Measurements from ENCODE around the gene DOP1B. TPM values are rescaled to one million over a fixed set of nuclear protein-coding genes. Genes with fewer than 3 reads are reported as not detected.

Gene DOP1B, protein sequence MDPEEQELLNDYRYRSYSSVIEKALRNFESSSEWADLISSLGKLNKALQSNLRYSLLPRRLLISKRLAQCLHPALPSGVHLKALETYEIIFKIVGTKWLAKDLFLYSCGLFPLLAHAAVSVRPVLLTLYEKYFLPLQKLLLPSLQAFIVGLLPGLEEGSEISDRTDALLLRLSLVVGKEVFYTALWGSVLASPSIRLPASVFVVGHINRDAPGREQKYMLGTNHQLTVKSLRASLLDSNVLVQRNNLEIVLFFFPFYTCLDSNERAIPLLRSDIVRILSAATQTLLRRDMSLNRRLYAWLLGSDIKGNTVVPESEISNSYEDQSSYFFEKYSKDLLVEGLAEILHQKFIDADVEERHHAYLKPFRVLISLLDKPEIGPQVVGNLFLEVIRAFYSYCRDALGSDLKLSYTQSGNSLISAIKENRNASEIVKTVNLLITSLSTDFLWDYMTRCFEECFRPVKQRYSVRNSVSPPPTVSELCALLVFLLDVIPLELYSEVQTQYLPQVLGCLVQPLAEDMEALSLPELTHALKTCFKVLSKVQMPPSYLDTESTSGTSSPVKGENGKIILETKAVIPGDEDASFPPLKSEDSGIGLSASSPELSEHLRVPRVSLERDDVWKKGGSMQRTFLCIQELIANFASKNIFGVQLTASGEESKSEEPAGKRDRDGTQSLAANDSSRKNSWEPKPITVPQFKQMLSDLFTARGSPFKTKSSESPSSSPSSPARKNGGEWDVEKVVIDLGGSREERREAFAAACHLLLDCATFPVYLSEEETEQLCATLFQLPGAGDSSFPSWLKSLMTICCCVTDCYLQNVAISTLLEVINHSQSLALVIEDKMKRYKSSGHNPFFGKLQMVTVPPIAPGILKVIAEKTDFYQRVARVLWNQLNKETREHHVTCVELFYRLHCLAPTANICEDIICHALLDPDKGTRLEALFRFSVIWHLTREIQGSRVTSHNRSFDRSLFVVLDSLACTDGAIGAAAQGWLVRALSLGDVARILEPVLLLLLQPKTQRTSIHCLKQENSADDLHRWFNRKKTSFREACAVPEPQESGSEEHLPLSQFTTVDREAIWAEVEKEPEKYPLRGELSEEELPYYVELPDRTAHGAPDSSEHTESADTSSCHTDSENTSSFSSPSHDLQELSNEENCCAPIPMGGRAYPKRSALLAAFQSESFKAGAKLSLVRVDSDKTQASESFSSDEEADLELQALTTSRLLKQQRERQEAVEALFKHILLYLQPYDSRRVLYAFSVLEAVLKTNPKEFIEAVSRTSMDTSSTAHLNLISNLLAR (N-terminal part only)
- 12.4 and 12.6 TPM in 2 replicates for total RNA-seq

DNA sequence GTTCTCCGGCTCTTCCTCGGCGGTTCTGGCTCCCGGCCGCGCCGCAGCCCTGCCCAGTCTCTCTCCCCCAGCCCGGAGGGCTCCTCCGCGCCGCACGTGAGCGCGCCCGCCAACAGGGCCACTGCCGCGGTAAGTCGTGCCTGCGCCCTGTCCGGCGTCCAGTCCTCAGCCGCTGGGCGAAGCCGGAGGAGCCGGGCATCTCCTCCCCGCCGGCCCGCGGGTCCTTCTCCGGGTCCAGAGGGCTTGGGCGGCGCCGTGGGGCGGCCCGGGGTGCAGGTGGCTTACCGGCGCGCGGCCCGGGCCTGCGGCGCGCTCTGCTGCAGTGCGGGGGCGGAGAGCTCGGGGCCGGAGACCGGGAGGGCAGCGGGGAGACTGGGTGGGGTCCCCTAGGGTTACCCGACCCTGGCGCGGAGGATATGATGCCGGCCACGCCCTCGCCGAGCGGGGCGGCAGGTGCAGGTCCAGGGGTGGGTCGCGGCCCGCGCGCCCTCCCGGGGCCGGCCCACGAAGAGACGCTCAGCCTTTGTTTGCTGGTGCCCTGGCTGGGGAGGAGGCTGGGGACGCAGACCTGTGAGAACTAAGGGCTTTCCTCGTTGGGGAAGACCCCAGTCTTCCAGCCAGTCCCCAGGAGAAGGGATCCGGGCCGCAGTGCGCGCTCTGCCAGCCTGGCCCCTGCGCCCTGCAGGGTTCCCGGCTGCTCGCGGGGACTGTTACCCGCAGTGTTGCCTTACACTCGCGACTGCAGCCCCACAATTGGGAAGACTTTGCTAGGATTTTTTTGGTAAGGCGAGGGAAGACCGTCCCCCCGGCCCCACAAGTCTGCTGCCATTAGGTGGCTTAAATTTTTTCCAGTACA is at the start of gene DOP1B:
Gene DOP1B (plus strand): TSS at position 10 of the 856 bp plus-strand sequence. CDS start 7,910 bp downstream, outside the sequence.

DNA sequence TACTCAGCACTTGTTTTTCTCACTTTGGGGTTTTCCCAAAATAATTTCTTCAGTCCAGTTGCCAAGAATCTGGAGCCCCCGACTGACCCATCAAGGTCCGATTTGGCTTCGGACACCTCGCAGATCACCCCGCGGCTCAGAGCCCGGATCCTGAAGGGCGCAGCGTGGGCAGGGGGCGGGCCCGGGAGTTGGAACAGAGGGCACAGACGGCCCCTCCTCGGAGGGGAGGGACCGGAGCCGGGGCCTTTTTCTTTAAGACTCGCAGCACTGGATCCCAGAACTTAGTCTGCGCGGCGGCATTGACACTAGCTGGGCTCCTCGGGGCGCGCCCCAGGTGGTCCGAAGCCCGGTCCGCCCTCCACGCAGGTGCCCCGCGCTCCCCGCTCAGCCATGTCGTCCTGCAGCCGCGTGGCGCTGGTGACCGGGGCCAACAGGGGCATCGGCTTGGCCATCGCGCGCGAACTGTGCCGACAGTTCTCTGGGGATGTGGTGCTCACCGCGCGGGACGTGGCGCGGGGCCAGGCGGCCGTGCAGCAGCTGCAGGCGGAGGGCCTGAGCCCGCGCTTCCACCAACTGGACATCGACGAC is 21.7 kb upstream of the DOP1B start, which contains the start of gene CBR3:
Gene CBR3 (plus strand): TSS at position 277 of the 588 bp plus-strand sequence. CDS start 114 bp downstream, at position 391.

Other genes with a start within 250 kb of the DOP1B start
- gene SETD4, start 96.3 kb upstream of the DOP1B start, total RNA-seq = 5.5 and 17.5 TPM in 2 replicates
- gene CBR1, start 86.8 kb upstream of the DOP1B start, total RNA-seq = 184 and 218 TPM in 2 replicates
- gene CBR3, start 21.7 kb upstream of the DOP1B start, total RNA-seq = 17.7 and 17.9 TPM in 2 replicates
- 13.3 and 20.0 TPM in 2 replicates for gene MORC3, start 163.4 kb downstream of the DOP1B start, total RNA-seq
- gene CHAF1B, start 228.6 kb downstream of the DOP1B start, total RNA-seq = 7.8 and 10.7 TPM in 2 replicates